GM19099 (cell line): Measurements from ENCODE around the gene CD300LD.

Source experiments
- POLR2A ChIP-seq: IDR thresholded peaks from 3 replicates; pipeline ENCODE4 v1.6.1; 2011; ENCODE audit warnings: low read depth; ENCODE audit not compliant: insufficient read length; ENCODE audit errors: extremely low read depth

CD300LD gene

GRCh38 chr17:74592087-74592990, at the start of gene CD300LD:
Gene CD300LD, minus strand, starts transcription at chr17:74592283. Its CDS starts 81 bp downstream, at chr17:74592202.
- no peak for TF ChIP-seq POLR2A

DNA sequence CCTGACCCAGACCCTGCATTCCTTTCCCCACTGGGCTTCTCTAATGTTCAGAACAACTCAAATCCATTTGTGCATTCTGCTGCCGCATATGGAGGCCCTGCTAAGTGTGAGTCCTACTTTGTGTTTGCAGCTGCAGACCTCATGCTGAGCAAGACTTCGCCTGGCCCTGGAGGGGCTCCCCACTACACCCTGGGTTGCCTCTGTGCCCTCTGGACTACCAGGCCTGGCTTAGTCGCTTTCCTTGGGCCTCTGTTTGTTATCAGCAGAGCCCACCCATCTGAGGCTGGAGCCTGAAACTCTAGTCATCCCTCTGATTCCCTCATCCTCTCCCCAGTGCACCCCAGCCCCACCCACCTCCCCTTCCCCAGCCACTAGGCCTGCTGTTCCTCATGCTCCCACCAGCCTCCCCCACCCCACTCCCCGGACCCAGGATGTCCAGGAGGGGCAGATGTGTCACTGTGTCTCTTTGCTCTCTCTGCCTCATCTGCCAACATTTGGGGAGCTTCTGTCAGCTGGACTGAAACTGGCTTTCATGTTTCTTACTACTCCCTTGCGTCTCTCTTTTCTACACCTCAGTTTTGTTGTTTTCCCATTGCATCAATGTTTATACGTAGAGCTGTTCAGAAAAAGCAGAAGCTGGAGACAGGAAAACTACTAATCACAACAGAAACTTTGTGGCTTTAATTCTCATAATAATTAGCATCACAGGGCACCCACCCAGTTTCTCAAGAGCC, 49.3 kb upstream of the CD300LD start:
- no peak for TF ChIP-seq POLR2A

- TF ChIP-seq POLR2A: no peak
Observed at GRCh38 chr17:74639704-74640151, 47.6 kb upstream of the CD300LD start.

GRCh38 chr17:74637926-74638325, 45.8 kb upstream of the CD300LD start:
- TF ChIP-seq POLR2A: no peak

DNA sequence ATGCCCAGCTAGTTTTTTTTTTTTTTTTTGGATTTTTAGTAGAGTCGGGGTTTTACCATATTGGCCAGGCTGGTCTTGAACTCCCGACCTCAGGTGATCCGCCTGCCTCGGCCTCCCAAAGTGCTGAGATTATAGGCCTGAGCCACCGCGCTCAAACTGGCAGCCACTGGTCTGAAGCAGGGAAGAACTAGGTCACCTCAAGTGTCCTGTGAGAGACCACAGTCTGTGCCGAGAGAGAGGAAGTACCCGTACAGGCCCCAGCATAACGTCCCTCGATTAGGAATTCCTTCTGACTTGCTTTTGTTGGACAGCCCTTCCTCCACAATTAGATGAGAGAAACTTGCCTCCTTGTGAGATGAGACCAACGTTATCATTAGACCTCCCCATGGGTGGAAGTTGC, 45.2 kb upstream of the CD300LD start:
- no peak for TF ChIP-seq POLR2A

DNA sequence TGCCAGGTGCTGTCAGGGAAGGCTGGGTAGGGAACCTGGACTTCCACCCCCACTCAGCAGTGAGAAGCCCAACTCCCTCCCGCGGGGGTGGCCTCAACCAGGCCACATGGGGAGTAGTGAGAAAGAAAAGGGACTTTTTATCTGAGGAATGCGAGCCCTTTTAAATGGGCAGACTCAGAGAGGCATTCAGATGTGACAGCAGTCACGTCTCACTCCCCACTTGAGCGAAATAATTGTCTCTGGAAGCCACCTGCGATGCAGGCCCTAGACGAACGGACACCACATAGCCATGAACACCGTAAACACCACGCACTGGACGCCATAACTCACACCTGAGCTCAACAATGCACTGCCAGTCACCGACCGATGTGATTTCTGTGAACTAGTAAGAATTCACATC, 43.3 kb upstream of the CD300LD start:
- TF ChIP-seq POLR2A: no peak

DNA sequence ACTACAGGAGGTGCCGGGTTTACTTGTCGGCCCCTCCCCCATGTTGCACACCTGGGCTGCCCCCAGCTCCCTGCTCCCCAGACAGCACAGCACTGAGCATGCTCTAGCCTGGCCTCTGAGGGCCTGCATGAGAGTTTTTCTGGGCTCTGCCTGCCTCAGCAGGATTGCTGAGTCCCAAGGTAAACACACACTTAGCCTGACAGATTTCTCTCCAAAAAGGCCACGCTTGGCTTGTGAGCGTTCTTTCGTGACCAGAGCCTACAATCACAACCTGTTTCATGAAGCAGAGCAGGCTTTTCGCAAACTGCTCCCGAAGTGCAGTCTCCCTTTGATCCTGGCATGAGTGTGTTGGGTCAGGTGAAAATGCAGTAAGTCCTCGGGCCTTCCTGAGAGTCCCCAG, 41.2 kb upstream of the CD300LD start:
- no peak for TF ChIP-seq POLR2A

- no peak for TF ChIP-seq POLR2A
Observed at GRCh38 chr17:74632617-74633016, 40.5 kb upstream of the CD300LD start.

- TF ChIP-seq POLR2A: no peak
Observed at GRCh38 chr17:74631468-74632450, 39.7 kb upstream of the CD300LD start.

DNA sequence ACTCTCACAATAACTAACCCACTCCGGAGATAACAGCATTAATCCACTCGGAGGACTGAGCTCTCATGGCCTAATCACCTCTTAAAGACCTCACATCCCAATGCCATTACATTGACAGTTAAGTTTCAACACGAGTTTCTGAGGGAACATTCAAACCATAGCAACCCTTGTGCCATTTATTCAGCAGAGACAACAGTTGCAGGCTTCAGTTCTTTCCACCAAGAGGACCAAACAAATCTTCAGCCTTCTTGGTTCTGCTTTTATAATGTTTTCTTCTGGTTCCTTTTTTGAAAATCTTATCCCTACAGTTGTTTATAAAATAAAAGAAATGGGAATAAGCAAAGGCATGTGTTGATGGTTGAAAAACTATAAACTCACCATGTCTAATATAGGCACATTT, 33.6 kb upstream of the CD300LD start:
- TF ChIP-seq POLR2A: no peak

GRCh38 chr17:74624131-74624530, 32.0 kb upstream of the CD300LD start:
- no peak for TF ChIP-seq POLR2A

DNA sequence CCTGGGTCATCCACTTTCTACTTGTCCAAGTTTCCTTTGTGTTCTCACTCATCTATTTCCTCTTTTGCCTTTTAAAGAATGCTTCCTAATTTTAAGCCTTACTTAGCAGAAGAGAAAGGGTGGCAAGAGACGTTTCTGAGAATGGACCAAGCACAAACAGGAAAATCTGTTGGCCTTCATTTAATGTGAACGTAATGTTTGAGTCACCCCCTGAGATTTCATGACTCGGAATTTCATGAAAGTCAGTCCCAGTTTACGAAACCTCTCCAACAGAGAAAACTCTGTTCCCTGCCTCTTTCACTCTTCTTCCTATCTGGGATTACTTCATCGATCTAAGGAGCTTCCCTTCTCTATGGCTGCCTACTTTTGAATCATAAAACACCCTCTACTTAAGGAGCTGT, 31.6 kb upstream of the CD300LD start, which contains the start of gene CD300E:
Gene CD300E (minus strand): TSS at position 46 of the 401 bp plus-strand sequence. CDS start 117 bp downstream, outside the sequence.
- no peak for TF ChIP-seq POLR2A

GRCh38 chr17:74619077-74619673, 27.1 kb upstream of the CD300LD start:
- no peak for TF ChIP-seq POLR2A

GRCh38 chr17:74618451-74618850, 26.4 kb upstream of the CD300LD start:
- no peak for TF ChIP-seq POLR2A
